Left lobe of liver (tissue), 2 donors: Measurements from ENCODE around the gene PRKCH. TPM values are rescaled to one million over a fixed set of nuclear protein-coding genes. Genes with fewer than 3 reads are reported as not detected.
A peak's percentile ranks its signal among the peaks of the same experiment; 100 is the strongest.

Experiments
- ATAC-seq: fragments of 200-7000 bp; cut with Tn5 transposase; one replicate; pipeline ENCODE4 v1.9.1; 2020; ENCODE audit warnings: mild to moderate bottlenecking, moderate library complexity
- DNase-seq: peaks from one replicate; pipeline ENCODE4 v3.0.0-alpha.2; 2020; ENCODE audit warnings: low spot score
- total RNA-seq: library from RNA; stranded (reverse); gene quantifications from one replicate; pipeline ENCODE4 v1.2.1, GENCODE V29; 2021
- donor health status: DM: no; HTN: no; CAD: no; lungs with moderate emphysema.
- donor health status: DM: no; HTN: yes; CAD: no.

The PRKCH gene
- total RNA-seq, 1 donor from 2014 or later, result 6.4 TPM

DNA sequence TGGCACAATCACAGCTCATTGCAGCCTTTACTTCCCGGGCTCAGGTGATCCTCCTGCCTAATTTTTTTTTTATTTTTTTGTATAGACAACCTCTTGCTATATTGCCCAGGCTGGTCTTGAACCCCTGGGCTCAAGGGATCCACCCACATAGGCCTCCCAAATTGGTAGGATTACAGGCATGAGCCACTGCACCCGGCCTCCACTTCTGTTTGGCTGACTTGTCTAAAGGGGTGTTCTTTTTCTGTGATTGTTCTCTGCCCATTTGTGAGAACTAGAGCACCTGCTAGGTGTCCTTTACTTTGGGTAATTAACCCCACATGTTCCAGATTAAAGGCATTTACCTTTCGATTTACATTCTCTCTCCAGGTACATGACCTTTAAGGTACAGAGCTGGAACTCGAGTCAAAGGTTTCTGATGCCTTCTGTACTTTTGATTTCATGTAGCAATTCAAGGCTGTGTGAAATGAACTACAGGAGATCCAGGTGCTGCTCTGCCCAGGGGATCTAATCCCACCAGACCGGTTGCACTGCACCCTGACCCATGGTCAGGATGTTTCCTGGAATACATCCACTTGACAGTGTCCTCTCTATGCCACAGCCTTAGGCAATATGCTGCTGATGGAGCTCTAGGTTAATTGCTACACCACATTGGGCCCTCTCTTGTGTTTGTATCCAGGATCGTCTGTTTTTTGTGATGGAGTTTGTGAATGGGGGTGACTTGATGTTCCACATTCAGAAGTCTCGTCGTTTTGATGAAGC, 163.6 kb downstream of the PRKCH start:
- DNase-seq (no peak), ATAC-seq (no peak)

DNA sequence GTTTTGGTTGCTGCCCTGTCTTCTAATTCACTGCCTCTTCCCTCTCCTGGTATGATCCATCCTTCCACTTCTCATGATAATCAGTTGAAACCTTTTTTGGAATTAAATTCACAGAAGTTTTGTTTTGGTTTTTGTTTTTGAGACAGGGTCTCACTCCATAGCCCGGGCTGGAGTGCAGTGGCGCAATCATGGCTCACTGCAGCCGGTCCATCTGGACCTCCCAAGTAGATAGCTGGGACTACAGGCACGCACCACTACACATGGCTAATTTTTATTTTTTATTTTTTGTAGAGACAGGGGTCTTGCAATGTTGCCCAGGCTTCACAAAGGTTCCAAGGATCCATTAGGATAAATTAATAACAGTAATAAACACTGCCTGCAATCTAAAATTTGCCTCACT, 164.3 kb downstream of the PRKCH start:
- ATAC-seq, result no peak
- DNase-seq, result no peak

DNA sequence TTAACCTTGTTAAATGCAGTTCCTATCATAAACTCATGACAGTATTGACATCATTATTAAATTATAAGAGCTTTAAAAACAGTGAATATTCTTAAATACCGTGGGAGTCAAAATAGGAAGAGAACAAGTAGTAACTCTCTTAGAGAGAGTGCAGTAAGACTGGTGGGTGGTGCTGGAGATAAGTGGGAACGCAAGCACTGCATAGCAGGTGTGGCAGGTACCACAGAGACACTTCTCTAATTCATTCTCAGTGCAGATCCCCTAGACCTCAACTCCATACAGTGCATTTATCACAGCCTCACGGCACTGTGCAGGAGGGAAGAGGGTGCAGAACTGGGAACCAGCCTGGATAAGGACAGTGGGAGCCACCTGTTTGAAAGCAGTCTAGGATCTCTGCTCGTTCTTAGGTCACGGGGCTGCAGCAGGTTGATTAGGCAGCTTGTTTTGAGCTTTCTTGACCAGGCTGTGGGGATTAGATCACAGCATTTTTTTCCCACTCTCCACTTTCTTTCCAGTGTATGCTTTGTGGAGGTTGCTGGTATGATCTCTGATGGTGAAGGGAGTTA, 165.6 kb downstream of the PRKCH start:
- ATAC-seq (no peak), DNase-seq (no peak)

DNA sequence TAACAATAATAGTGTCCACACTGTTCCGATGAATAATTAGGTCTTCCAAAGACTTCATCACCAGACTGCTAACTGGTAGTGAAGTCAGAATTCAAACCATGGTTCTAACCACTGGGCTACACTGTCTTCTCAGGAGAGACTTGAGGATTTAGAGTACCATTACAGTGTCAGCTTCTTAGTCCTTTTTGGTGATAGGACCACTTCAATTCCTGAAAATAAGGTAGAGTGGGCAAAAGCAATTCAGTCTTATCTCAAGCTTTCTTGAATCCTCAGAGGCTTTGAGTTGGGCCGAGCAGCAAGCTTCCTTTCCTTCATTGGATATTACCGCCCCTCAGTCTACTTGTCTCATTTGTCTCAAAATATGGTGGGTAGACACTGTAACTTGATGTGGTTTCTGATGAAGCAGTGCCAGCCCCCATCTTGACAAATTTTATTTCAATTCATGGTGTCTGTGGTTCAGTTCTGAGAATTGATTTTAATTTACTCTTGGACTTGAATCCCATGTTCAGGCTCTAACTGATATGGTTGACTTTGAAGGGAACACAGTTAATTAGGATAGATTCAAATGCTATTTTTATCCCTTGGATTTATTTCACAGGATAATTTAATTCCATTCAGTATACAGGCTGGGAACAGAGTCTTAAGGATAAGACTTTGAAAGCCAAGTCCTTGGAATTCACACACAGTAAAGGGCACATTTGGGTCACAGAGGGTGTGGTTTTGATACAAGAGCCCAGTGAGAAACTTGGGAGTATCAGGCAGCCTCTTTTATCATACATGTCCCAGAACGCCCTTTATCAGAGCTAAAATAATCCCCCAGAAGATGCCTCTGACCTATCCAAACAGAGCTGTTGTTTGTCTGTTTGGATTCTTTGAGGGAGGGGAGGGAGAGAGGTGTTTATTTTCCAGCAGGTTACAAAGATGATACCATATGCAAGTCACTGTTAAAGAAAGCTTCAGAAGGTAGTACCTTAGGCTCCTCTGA, 167.3 kb downstream of the PRKCH start:
- DNase-seq (no peak), ATAC-seq (peak; percentile 16)

DNA sequence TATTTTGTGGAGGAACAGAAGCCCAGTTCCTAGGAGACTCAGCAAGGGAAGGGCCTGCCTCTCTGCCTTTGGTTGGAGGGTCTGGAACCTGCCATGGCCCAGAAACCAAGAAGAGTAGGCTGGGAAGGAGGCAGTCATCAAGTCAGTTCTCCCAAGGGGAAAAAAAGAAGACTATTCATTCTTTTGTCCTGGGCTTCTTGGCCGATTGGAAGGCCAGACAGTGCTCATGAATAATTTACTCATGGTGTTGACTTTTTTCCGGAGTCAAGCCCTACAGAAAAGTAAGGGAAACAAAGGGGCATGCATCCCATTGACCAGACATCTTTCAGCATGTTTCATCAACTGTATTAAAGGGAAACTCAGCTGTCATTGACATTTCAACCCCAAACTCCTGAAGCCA, 168.1 kb downstream of the PRKCH start:
- ATAC-seq, result no peak
- DNase-seq, result no peak

DNA sequence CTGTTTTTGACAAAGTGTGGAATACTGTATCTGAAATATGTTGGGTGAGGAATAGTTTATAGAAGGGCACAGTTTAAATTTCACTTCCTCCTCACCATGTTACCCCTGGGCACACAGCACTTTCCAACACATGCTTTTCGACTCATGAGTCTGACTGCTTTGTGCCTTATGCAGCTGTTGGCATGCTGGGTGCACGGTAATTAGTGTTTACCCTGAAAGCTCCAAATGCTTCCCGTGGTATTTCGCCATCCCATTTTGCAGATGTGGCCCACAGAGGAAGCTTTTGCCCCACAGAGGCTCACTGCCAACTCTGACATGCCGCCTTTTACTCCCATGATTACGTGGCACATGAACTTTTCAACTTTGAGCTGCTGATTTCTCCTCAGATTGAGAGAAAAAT, 168.6 kb downstream of the PRKCH start:
- DNase-seq (peak; percentile 77), ATAC-seq (peak; percentile 52)

DNA sequence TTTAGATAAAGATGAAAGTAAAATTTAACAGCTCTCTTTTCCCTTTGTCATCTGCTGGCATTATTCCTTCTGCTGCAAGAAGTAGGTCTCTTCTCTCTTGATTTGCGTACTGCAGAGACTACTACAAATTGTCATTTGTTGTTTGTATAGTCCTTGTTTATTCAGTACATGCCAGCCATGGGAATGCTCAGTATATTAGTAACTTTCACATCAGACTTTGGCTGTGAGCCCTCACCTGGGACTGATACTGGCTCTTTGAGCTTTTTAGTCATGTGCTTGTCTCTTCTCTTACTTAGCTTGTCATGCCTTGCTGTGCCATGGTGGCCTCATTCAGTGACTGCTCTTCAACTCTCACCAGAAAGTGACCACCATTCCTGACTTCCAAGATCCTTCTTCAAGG, 169.8 kb downstream of the PRKCH start:
- peak; percentile 86 for ATAC-seq
- peak; percentile 69 for DNase-seq

DNA sequence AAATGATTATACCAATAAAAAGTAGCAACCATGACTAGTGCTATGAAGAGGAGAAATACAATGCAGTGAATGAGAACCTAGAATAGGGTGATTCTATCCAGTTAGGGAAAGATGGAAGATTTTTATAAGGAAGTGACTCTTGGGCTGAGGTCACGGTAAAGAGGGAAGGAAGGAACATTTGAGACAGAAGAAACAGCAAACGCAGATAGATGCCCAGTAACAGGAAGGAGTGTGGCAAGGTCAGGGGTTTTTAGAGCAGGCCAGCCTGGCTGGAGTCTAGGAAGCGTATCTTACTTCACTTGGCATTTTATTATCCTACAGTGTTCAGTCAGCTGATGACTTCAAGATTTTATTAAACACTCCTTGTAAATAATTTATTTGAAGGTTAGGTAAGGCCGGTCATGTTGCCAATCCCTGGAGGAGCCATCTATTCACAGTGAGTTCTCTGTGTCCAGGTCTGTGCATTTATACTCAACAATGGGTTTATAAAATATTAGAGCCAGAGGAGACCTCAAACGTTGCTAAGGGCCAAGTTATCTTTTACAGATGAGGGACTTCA, 170.6 kb downstream of the PRKCH start:
- no peak for ATAC-seq
- DNase-seq, result no peak

DNA sequence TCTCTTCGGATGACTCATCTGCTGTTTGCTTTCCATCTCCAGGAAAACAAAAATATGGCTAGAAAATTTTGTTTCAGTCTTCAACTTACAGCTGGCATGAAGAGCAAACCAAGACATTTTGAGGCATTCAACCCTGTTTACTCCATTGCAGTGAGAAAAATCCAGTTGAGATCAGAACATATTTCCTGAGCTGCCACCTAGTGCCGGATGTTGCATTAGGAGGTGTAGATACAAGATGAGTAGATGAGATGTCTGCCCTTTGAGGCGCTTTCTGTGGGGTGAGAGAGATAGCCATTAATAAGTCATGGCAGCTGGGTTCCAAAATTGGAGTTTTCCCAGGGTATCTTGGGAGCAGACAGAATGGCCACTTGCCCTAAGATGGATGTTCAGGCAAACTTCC, 171.1 kb downstream of the PRKCH start:
- no peak for DNase-seq
- no peak for ATAC-seq

DNA sequence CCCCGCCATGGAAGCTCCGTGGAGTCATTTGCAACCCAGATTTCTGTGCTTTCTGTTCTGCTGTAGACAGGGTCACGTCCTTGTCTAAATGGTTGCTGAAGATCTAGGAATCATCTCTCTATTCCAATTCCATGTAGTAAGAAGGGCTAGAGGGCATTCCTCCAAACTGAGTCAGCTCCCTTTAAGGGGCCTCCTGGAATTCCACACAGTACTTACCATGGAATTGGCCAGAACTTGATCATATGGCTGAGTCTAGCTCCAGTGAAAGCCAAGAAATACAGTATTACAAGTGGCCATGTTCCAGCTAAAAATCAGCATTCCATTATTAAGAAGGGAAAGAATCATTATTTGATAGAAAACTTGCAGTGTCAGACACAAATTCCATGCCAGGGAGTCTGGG, 171.9 kb downstream of the PRKCH start:
- no peak for ATAC-seq

DNA sequence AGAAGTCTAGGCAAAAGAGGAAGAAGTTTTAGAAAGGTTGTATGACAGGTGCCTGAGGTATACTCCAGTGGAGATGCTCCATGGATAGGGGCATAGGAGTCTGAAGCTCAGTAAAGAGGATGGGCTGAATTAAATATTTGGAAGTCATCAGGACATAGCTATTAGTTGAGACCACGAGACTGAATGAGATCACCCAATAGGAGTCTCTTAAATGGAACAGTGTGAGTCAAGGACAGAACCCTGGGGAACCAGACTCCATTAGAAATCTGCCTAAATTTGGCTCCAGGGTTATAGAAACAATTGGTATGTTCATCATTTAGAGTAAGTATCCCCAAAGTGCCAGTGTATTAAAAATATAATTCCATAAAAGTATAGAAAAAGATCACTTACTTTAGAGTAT, 172.6 kb downstream of the PRKCH start:
- DNase-seq, result no peak
- no peak for ATAC-seq

More for the DNA sequence above, 171.9 kb downstream of the PRKCH start:
- DNase-seq, result no peak

DNA sequence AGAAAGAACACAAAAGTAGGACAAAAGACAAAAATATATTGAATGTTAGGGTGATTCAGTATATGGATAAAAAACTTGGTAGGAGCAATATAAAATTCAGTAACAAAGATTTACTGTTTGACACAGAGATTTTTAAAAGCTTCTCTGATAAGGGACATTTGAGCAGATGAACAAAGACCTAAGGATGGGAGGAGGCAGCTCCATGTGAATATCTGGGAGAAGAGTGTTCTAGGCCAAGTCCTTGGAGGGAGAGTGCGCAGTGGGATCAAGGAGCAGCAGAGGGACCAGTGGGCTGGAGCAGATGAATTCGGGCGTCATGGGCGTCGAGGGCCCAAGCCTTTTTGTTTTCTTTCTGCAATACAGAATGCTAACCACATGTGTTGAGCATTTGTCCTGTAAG, 174.4 kb downstream of the PRKCH start:
- no peak for ATAC-seq
- DNase-seq, result no peak

DNA sequence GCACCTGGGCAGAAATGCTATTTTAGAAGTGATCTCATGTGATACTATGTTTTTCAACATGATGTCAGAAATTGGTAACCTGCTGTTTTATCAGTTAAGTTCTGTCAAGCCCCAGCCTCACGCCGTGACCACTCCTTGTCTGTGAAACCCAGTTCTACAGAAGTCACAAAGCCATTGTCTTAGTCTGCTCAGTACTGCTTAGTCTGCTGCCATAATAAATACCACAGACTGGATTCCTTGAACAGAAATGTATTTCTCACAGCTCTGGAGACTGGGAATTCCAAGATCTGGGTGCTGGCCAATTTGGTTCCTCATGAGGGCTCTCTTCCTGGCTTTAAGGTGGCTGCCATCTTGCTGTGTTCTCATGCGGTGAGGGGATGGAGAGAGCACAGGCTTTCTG, 176.9 kb downstream of the PRKCH start:
- DNase-seq (no peak), ATAC-seq (no peak)

DNA sequence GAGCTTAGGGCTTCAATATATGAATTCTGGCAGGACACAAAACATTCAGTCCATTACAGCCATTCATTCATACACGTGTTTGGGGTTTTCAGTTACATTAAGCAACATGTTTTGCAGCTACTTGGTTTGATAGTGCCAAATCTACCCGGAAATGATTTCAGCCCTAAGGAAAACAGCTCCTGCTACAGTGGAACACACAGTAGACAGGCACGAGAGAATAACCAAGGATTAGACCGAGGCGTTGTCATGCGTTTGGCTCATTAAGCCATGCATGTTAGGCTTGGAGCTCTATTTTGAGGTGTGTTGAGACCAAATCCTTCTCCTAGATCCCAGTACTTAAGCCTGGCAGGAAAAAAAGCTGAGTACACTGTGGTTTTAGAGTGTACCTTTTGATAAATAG, 177.4 kb downstream of the PRKCH start:
- ATAC-seq, result no peak
- no peak for DNase-seq

DNA sequence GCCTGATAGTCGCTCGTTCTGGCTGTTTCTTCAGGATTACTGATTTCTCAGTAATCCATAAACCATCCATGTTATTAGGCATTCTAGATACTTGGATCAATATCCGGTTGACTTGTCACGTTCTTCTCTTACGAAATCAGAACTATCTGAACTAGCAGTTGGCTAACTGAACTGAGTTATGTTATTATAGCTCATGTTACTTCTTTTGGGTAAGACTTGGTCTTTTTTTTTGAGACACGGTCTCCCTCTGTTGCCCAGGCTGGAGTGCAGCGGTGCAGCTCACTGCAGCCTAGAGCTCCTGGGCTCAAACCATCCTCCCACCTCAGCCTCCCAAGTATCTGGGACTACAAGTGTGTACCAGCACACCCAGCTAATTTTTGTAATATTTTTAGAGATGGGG, 178.6 kb downstream of the PRKCH start:
- no peak for DNase-seq
- no peak for ATAC-seq

DNA sequence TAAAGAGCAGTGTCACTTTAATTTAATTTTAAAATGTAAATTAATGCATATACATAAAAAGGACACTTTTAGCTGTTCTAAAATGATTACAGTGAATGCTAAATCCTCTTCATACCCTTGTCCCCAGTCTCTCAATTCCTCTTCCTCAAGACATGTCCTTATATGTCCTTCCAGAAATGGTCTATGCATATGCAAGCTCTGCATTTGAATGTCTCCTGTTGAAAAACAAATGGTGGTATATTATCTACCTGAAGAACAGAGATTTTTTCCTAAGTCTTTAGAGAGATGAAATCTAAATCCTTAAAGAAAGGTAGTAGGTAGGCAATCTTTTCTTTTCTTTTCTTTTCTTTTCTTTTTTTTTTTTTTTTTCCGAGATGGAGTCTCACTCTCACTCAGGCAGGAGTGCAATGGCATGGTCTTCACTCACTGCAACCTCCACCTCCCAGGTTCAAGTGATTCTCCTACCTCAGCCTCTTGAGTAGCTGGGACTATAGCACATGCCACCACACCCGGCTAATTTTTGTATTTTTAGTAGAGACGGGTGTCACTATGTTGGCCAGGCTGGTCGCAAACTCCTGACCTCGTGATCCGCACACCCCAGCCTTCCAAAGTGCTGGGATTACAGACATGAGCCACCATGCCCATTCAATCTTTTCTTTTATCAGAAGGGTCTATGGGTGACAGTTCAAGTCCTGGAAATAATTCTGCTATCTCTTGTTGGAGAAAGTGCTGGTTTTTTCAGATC, 180.5 kb downstream of the PRKCH start:
- no peak for ATAC-seq

DNA sequence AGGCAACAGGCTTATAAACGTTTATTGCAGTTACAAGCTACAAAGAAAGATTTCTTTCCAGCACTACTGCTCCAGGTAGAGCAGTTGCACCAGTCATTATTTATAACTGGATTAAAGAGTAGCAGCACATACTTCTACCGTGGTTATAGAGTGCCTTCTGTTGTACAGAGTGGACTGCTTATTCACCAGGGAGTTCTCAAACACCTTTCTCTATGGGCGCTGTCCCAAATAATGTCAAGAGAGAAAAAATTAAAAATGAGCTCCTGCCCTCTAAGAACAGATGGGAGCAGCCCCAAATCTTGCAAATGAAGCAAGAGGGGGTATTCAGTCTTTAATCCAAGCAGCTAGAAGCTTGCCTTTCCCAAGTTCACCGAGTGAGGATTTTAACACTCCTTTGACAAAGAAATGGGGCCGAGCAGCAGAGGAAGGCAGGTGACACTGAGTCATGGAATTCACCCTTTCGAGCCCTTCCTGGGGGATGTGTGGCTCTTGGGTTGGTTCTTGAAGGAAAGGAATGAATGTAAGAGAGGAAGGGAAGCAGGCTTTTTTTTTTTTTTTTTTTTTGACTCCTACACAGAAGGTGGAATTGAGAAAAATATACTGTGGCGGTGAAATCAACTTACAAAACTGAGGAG, 181.2 kb downstream of the PRKCH start:
- ATAC-seq, result no peak

More for the DNA sequence above, 180.5 kb downstream of the PRKCH start:
- DNase-seq, result no peak

DNA sequence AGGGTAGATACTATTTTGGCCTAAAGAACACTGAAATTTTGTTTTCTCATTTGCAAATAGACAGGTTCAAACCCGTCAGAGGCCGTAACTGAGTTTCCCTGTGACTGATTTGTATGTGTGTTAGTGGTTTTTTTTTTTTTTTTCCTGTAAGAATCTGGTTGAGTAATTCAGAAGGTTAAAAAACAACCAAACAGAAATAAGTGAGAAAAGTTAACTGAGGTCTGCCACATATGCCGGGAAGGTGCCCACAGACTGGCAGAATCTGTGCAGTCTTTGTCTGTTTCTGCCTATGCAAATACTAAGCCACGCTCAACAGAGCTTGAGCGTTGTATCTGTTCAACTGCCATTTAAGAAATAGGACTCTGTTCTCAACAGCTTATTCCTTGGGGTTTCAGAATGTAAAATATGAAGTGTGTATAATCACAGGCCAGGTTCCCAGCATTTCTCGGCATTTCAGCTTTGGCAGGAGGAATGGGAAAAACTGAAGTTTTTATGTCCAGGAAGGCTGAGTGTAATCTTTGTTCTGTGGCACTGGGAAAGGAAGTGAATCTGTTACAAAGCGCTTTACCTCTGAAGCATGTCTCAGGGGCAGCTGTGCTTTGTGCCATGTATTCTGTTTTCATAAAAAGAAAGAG, 181.9 kb downstream of the PRKCH start:
- DNase-seq (no peak), ATAC-seq (no peak)

More for the DNA sequence above, 181.2 kb downstream of the PRKCH start:
- no peak for DNase-seq

DNA sequence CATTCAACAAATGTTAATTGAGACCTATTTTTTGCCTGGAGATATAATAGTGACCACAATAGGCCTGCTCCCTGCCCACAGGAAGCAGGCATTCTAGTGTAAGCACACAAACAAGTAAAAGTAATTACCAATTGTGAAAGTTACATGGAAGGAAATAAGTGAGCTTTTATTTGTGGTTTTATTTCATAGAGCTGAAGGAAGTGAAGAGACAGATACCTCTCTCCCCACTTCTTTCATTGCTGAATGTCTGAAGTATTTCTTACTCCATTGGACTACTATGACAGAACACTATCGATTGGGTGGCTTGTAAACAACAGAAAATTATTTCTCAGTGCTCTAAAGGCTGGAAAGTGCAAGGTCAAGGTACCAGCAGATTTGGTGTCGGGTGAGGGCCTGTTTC, 183.5 kb downstream of the PRKCH start:
- no peak for ATAC-seq
- DNase-seq, result no peak
